Subcutaneous abdominal adipose tissue (tissue), 5 donors: ENCODE results near the gene DCAF11.

Source experiments
- H3K27ac ChIP-seq: one replicate; pipeline ENCODE4 v1.7.0; 2013; ENCODE audit warnings: low read depth, mild to moderate bottlenecking, inconsistent platforms, low read length, moderate library complexity
- H3K27me3 ChIP-seq, 5 donors: one replicate each; pipeline ENCODE4 v1.7.0; 2013; ENCODE audit warnings: low read length in 5 of 5, inconsistent platforms in 1 of 5; ENCODE audit not compliant: control insufficient read depth in 5 of 5, insufficient read depth in 4 of 5
- H3K36me3 ChIP-seq, 5 donors: one replicate each; pipeline ENCODE4 v1.7.0; 2013; ENCODE audit warnings: low read length in 5 of 5; ENCODE audit not compliant: control insufficient read depth in 5 of 5, insufficient read depth in 5 of 5
- H3K4me1 ChIP-seq, 5 donors: one replicate each; pipeline ENCODE4 v1.7.0; 2013; ENCODE audit warnings: low read length in 5 of 5, mild to moderate bottlenecking in 3 of 5, moderate library complexity in 1 of 5; ENCODE audit not compliant: control insufficient read depth in 5 of 5, insufficient read depth in 5 of 5
- H3K4me3 ChIP-seq, 5 donors: one replicate each; pipeline ENCODE4 v1.7.0; 2013; ENCODE audit warnings: low read length in 5 of 5, low read depth in 1 of 5
- H3K9ac ChIP-seq, 5 donors: one replicate each; pipeline ENCODE4 v1.7.0; 2013; ENCODE audit warnings: low read length in 5 of 5, mild to moderate bottlenecking in 4 of 5, moderate library complexity in 3 of 5
- H3K9me3 ChIP-seq, 5 donors: one replicate each; pipeline ENCODE4 v1.7.0; 2013; ENCODE audit warnings: low read length in 5 of 5; ENCODE audit not compliant: control insufficient read depth in 5 of 5
- donor health status: healthy.
- donor health status: healthy.
- donor health status: healthy.
- donor health status: healthy.
- donor health status: healthy.

The DCAF11 gene

DNA sequence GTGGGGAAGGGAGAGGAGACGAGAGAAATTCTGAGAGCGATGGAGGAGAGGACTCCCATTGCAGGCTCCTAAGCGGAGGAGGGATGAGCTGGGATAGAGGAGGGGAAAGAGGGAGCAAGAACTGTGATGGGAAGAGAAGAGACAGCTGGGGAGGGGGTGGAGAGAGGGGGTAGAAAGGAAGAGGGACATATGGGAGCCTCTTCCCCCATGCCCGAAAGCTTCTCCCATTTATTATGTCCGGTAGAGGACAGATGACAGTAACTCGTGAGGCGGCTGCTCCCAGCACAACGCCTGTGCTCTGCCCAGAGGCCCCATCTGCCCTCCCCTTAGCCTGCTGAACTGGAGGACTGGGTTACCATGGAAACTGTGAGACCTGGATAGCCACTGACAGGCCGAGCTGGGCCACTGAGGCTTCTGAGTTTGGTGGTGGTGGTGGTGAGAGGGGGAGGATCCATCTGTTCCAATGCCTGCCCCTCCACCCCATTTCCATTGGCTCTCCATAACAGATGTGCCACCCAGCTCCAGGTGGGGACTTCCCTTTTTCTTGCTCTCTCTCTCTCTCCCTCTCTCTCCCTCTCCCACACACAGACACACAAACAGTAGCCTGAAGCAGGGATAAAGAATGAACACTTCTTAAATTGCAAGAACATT lies 35.0 kb upstream of the DCAF11 start:
- Histone ChIP-seq H3K4me3 (no peak overlapping the region), H3K9ac (no peak overlapping the region)

GRCh38 chr14:24080142-24080530 lies 34.4 kb upstream of the DCAF11 start:
- peaks cover 0 to 16% (median 3%) of the 10 kb centered on the region in 5 donors for H3K27me3 ChIP-seq
- H3K4me1 ChIP-seq: peaks cover 0 to 15% (median 13%) of the 10 kb centered on the region in 5 donors
- H3K9ac ChIP-seq: no peak overlapping the region
- no peak overlapping the region for H3K4me3 ChIP-seq
- H3K36me3 ChIP-seq: no peaks in the 10 kb centered on the region
- H3K9me3 ChIP-seq: no peaks in the 10 kb centered on the region
- no peak overlapping the region for H3K27ac ChIP-seq

More for the DNA sequence above, 35.0 kb upstream of the DCAF11 start:
- no peaks in the 10 kb centered on the region for H3K9me3 ChIP-seq
- H3K27me3 ChIP-seq: peaks cover 0 to 18% (median 3%) of the 10 kb centered on the region in 5 donors
- H3K27ac ChIP-seq: no peak overlapping the region
- no peaks in the 10 kb centered on the region for H3K36me3 ChIP-seq
- peaks cover 0 to 15% (median 13%) of the 10 kb centered on the region in 5 donors for H3K4me1 ChIP-seq

GRCh38 chr14:24080888-24081738 lies 33.5 kb upstream of the DCAF11 start:
- Histone ChIP-seq H3K4me1 (peaks cover 0 to 15% (median 13%) of the 10 kb centered on the region in 5 donors), H3K27ac (no peak overlapping the region), H3K9ac (peak overlapping the region in 4 of 5 donors; percentile 21 to 64 (median 50)), H3K27me3 (peaks cover 0 to 16% (median 3%) of the 10 kb centered on the region in 5 donors), H3K9me3 (no peaks in the 10 kb centered on the region), H3K36me3 (no peaks in the 10 kb centered on the region), H3K4me3 (peak overlapping the region; percentile 63 to 76 (median 68))

- peak overlapping the region in 3 of 5 donors; percentile 63 to 76 (median 73) for H3K4me3 ChIP-seq
- H3K9ac ChIP-seq: no peak overlapping the region
- H3K9me3 ChIP-seq: no peaks in the 10 kb centered on the region
Measured at GRCh38 chr14:24081739-24082211, 32.8 kb upstream of the DCAF11 start.

GRCh38 chr14:24082411-24083080 lies 32.0 kb upstream of the DCAF11 start:
- Histone ChIP-seq H3K9ac (no peak overlapping the region), H3K4me3 (no peak overlapping the region), H3K36me3 (no peaks in the 10 kb centered on the region), H3K9me3 (no peaks in the 10 kb centered on the region), H3K27ac (no peak overlapping the region), H3K27me3 (peaks cover 0 to 8% (median 2%) of the 10 kb centered on the region in 5 donors), H3K4me1 (peaks cover 0 to 15% (median 13%) of the 10 kb centered on the region in 5 donors)

More at GRCh38 chr14:24081739-24082211, 32.8 kb upstream of the DCAF11 start:
- H3K36me3 ChIP-seq: no peaks in the 10 kb centered on the region
- H3K4me1 ChIP-seq: peaks cover 0 to 15% (median 13%) of the 10 kb centered on the region in 5 donors
- peaks cover 0 to 15% (median 3%) of the 10 kb centered on the region in 5 donors for H3K27me3 ChIP-seq
- H3K27ac ChIP-seq: no peak overlapping the region

- Histone ChIP-seq H3K4me3 (no peak overlapping the region), H3K27me3 (peaks cover 0 to 7% (median 2%) of the 10 kb centered on the region in 5 donors), H3K27ac (no peak overlapping the region), H3K4me1 (peaks cover 0 to 15% (median 13%) of the 10 kb centered on the region in 5 donors), H3K9me3 (no peaks in the 10 kb centered on the region), H3K9ac (no peak overlapping the region), H3K36me3 (no peaks in the 10 kb centered on the region)
Measured at GRCh38 chr14:24083462-24083861, 31.1 kb upstream of the DCAF11 start.

DNA sequence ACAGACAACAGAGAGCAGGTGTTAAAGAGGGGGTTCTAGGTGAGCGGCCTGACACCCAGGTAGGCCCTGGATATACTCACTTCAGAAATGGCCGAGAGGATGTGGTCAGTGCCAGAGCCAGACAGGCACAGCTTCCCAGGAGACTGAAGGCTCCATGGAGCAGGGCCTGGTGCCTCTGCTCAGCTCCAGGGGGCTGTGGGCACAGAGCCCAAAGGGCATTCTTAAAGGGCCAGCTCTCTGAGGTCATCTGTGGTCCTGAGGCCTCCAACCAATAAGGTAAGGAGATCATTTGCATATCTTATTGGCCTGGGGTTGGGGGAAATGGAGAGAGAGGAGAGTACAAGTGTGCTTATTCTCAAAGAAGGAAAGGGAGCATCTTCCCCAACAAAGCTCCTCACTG lies 30.1 kb upstream of the DCAF11 start:
- Histone ChIP-seq H3K27ac (no peak overlapping the region), H3K9me3 (no peaks in the 10 kb centered on the region)

DNA sequence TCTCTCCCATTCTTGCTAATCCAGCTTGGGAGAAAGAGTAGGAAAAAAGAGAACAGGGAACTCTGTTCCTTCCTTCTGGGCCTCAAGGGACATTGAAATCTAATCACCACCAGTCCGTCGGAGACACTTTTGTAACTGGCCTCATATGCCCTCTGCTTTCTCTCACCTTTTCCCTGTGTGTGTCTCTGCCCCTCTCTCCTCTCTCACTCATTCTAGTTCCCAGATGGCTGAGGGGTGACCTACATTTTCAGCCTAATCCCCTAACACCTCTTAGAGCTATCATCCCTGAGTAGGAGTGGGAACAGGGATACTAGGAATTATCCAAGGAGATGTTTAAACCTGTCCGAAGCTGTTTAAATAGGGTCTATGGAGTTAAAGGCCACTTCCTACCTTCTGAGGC lies 29.4 kb upstream of the DCAF11 start:
- peaks cover 0 to 15% (median 13%) of the 10 kb centered on the region in 5 donors for H3K4me1 ChIP-seq
- H3K36me3 ChIP-seq: no peaks in the 10 kb centered on the region
- H3K4me3 ChIP-seq: no peak overlapping the region
- H3K27ac ChIP-seq: no peak overlapping the region
- no peak overlapping the region for H3K9ac ChIP-seq
- peaks cover 0 to 3% (median under 1%) of the 10 kb centered on the region in 5 donors for H3K27me3 ChIP-seq
- H3K9me3 ChIP-seq: no peaks in the 10 kb centered on the region

More for the DNA sequence above, 30.1 kb upstream of the DCAF11 start:
- H3K9ac ChIP-seq: no peak overlapping the region
- peaks cover 0 to 7% (median 2%) of the 10 kb centered on the region in 5 donors for H3K27me3 ChIP-seq
- H3K36me3 ChIP-seq: no peaks in the 10 kb centered on the region
- no peak overlapping the region for H3K4me3 ChIP-seq
- peaks cover 0 to 15% (median 13%) of the 10 kb centered on the region in 5 donors for H3K4me1 ChIP-seq

GRCh38 chr14:24086193-24086955 lies 28.2 kb upstream of the DCAF11 start:
- no peaks in the 10 kb centered on the region for H3K36me3 ChIP-seq
- no peak overlapping the region for H3K27ac ChIP-seq
- no peak overlapping the region for H3K4me3 ChIP-seq
- H3K9ac ChIP-seq: no peak overlapping the region
- H3K9me3 ChIP-seq: no peaks in the 10 kb centered on the region
- H3K4me1 ChIP-seq: peaks cover 0 to 7% (median 4%) of the 10 kb centered on the region in 5 donors
- H3K27me3 ChIP-seq: no peaks in the 10 kb centered on the region
